NCI-H2081 treated with DMSO at 0.1 percent for 48 hours (cell line): Measurements from ENCODE around the gene UTS2B.

Experiments
- DNase-seq: peaks from one replicate; lab custom pipeline; 2025; lab: John Stamatoyannopoulos, UW

UTS2B gene

GRCh38 chr3:191321019-191321767, 9.1 kb downstream of the UTS2B start:
- DNase-seq = no peak

- DNase-seq = no peak
These were observed 10.0 kb downstream of the UTS2B start for GRCh38 chr3:191320316-191320715.

GRCh38 chr3:191316876-191317603, 13.3 kb downstream of the UTS2B start:
- no peak for DNase-seq

GRCh38 chr3:191314109-191314728, 16.1 kb downstream of the UTS2B start:
- DNase-seq = no peak

- no peak for DNase-seq
These were observed 17.0 kb downstream of the UTS2B start for GRCh38 chr3:191313296-191313695.

GRCh38 chr3:191307341-191307740, 23.0 kb downstream of the UTS2B start:
- no peak for DNase-seq

GRCh38 chr3:191306428-191306827, 23.9 kb downstream of the UTS2B start:
- DNase-seq = no peak

GRCh38 chr3:191303596-191303995, 26.7 kb downstream of the UTS2B start:
- DNase-seq = no peak

- no peak for DNase-seq
These were observed 27.9 kb downstream of the UTS2B start for GRCh38 chr3:191302451-191302850.

GRCh38 chr3:191301782-191302411, 28.4 kb downstream of the UTS2B start:
- no peak for DNase-seq

GRCh38 chr3:191301017-191301416, 29.3 kb downstream of the UTS2B start:
- DNase-seq = no peak

GRCh38 chr3:191300422-191300821, 29.9 kb downstream of the UTS2B start:
- no peak for DNase-seq

- no peak for DNase-seq
These were observed 31.5 kb downstream of the UTS2B start for GRCh38 chr3:191298846-191299245.

- no peak for DNase-seq
These were observed 34.2 kb downstream of the UTS2B start for GRCh38 chr3:191296041-191296541.

GRCh38 chr3:191294291-191294690, 36.0 kb downstream of the UTS2B start:
- no peak for DNase-seq

GRCh38 chr3:191292243-191293015, 37.9 kb downstream of the UTS2B start:
- DNase-seq = no peak

- DNase-seq = no peak
These were observed 39.9 kb downstream of the UTS2B start for GRCh38 chr3:191290311-191291025.

GRCh38 chr3:191283400-191283799, 46.9 kb downstream of the UTS2B start:
- no peak for DNase-seq

- no peak for DNase-seq
These were observed 47.8 kb downstream of the UTS2B start for GRCh38 chr3:191282251-191283185.

- DNase-seq = no peak
These were observed 49.4 kb downstream of the UTS2B start for GRCh38 chr3:191280882-191281281.
